ENCODE data around the gene MEAK7. TPM values are rescaled to one million over a fixed set of nuclear protein-coding genes. Genes with fewer than 3 reads are reported as not detected.
"Not testable (repeated sequence)": the region's sequence is repeated elsewhere in the genome, so short reads cannot be mapped to it uniquely, and the experiment has no call there.

Gene MEAK7
- total and polyA plus RNA-seq, 7 donors: 4.2 to 13.7 (median 11.8) TPM

GRCh38 chr16:84528322-84528721 is 23.9 kb upstream of the MEAK7 start:
- TF ChIP-seq, protein P1, sequence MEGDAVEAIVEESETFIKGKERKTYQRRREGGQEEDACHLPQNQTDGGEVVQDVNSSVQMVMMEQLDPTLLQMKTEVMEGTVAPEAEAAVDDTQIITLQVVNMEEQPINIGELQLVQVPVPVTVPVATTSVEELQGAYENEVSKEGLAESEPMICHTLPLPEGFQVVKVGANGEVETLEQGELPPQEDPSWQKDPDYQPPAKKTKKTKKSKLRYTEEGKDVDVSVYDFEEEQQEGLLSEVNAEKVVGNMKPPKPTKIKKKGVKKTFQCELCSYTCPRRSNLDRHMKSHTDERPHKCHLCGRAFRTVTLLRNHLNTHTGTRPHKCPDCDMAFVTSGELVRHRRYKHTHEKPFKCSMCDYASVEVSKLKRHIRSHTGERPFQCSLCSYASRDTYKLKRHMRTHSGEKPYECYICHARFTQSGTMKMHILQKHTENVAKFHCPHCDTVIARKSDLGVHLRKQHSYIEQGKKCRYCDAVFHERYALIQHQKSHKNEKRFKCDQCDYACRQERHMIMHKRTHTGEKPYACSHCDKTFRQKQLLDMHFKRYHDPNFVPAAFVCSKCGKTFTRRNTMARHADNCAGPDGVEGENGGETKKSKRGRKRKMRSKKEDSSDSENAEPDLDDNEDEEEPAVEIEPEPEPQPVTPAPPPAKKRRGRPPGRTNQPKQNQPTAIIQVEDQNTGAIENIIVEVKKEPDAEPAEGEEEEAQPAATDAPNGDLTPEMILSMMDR (IDR thresholded peaks at IDR 0.05): no peak
- TF ChIP-seq EP300 (IDR thresholded peaks at IDR 0.05): no peak
- no peak for TF ChIP-seq POLR2AphosphoS5 (IDR thresholded peaks at IDR 0.05)
- no peak for TF ChIP-seq POLR2A (IDR thresholded peaks at IDR 0.05)
- H3K27ac ChIP-seq: peak overlapping the region in 2 of 4 donors; percentile 74 to 78
- peaks cover 0 to 42% (median 39%) of the 10 kb centered on the region in 4 donors for H3K4me1 ChIP-seq

GRCh38 chr16:84527532-84528269 is 23.2 kb upstream of the MEAK7 start:
- H3K36me3 ChIP-seq: no peaks in the 10 kb centered on the region
- WGBS, 2 donors: 76 to 82% methylated on average over 11 of the region's 11 CpGs
- H3K4me3 ChIP-seq: peak overlapping the region in 3 of 4 donors; percentile 7 to 22 (median 12)
- DNase-seq: no peak
- H3K9me3 ChIP-seq: no peaks in the 10 kb centered on the region
- peak overlapping the region; percentile 61 to 78 (median 72) for H3K27ac ChIP-seq
- intact Hi-C loops (cut with DNase I): loop anchor here (5.0 kb wide), 1 partner anchor 90 kb away; the partner anchor contains the start of gene COTL1
- TF ChIP-seq EP300 (IDR thresholded peaks at IDR 0.05): no peak
- TF ChIP-seq, protein P1 (IDR thresholded peaks at IDR 0.05): no peak
- TF ChIP-seq POLR2A (IDR thresholded peaks at IDR 0.05): no peak
- no peak for TF ChIP-seq POLR2AphosphoS5 (IDR thresholded peaks at IDR 0.05)
- H3K27me3 ChIP-seq: no peaks in the 10 kb centered on the region
- H3K4me1 ChIP-seq: peaks cover 0 to 36% (median 33%) of the 10 kb centered on the region in 4 donors

More at GRCh38 chr16:84528322-84528721, 23.9 kb upstream of the MEAK7 start:
- no peaks in the 10 kb centered on the region for H3K9me3 ChIP-seq
- no peaks in the 10 kb centered on the region for H3K36me3 ChIP-seq
- intact Hi-C loops (cut with DNase I): loop anchor here (5.0 kb wide), 1 partner anchor 89 kb away; the partner anchor contains the start of gene COTL1
- no peak overlapping the region for H3K4me3 ChIP-seq
- H3K27me3 ChIP-seq: no peaks in the 10 kb centered on the region
- no peak for DNase-seq
- 76 to 92% methylated on average over 6 of the region's 6 CpGs for WGBS, 2 donors

GRCh38 chr16:84526794-84527531 is 22.5 kb upstream of the MEAK7 start:
- Histone ChIP-seq H3K9me3 (no peaks in the 10 kb centered on the region), H3K4me1 (peaks cover 0 to 29% (median 26%) of the 10 kb centered on the region in 4 donors), H3K4me3 (peak overlapping the region in 3 of 4 donors; percentile 7 to 22 (median 12)), H3K36me3 (no peaks in the 10 kb centered on the region), H3K27ac (peak overlapping the region; percentile 61 to 78 (median 72)), H3K27me3 (no peaks in the 10 kb centered on the region)
- TF ChIP-seq, protein P1 (IDR thresholded peaks at IDR 0.05): no peak
- TF ChIP-seq POLR2A (IDR thresholded peaks at IDR 0.05) (no peak), EP300 (IDR thresholded peaks at IDR 0.05) (no peak), POLR2AphosphoS5 (IDR thresholded peaks at IDR 0.05) (no peak)
- DNase-seq: no peak
- intact Hi-C loops (cut with DNase I): loop anchor here (5.0 kb wide), 1 partner anchor 90 kb away; the partner anchor contains the start of gene COTL1
- WGBS, 2 donors: 55 to 81% methylated on average over 29 of the region's 29 CpGs

- not testable (repeated sequence) for H3K4me3 ChIP-seq, DNase-seq, H3K9me3 ChIP-seq, H3K27ac ChIP-seq, H3K27me3 ChIP-seq, H3K36me3 ChIP-seq
- intact Hi-C loops (cut with DNase I): loop anchor here (5.0 kb wide), 1 partner anchor 92 kb away; the partner anchor contains the start of gene COTL1
- peaks cover 0 to 21% (median 17%) of the 10 kb centered on the region in 4 donors for H3K4me1 ChIP-seq
- 92% methylated on average over 19 of the region's 21 CpGs for WGBS, 2 donors
Measured at GRCh38 chr16:84524941-84525581, 20.6 kb upstream of the MEAK7 start.

Data from sigmoid colon (tissue), 7 donors.